HG03457 (cell line): ENCODE results near the gene ARIH2.

Experiments used
- ATAC-seq: cut with Tn5 transposase; IDR thresholded peaks from one replicate; pipeline ENCODE4 v1.9.1; 2021; ENCODE audit warnings: moderate number of reproducible peaks; ENCODE audit not compliant: unreplicated experiment

Gene ARIH2

DNA sequence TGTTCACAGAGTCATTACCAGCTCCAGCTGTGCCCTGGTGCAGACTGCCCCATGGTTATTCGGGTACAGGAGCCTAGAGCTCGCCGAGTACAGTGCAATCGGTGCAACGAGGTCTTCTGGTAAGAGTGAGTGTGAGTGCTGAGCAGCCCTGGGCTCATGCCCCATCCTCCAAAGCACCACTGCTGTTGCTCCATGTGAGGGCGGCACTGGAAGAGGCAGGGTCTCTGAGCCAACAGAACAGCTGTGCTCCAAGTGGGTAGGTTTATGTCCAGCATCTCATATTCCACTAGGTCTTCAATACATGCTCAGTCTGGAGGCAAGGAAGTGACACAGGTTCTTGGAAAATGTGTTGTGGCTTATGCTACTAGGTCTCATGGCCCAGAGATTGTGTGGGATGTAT, 51.9 kb downstream of the ARIH2 start:
- no peak for ATAC-seq

- no peak for ATAC-seq
Measured at GRCh38 chr3:48974076-48974864, 55.6 kb downstream of the ARIH2 start.

- ATAC-seq = no peak
Measured at GRCh38 chr3:48979451-48979850, 60.8 kb downstream of the ARIH2 start.

- ATAC-seq = no peak
Measured at GRCh38 chr3:48980295-48980694, 61.7 kb downstream of the ARIH2 start.

- no peak for ATAC-seq
Measured at GRCh38 chr3:48982016-48982415, 63.4 kb downstream of the ARIH2 start.

DNA sequence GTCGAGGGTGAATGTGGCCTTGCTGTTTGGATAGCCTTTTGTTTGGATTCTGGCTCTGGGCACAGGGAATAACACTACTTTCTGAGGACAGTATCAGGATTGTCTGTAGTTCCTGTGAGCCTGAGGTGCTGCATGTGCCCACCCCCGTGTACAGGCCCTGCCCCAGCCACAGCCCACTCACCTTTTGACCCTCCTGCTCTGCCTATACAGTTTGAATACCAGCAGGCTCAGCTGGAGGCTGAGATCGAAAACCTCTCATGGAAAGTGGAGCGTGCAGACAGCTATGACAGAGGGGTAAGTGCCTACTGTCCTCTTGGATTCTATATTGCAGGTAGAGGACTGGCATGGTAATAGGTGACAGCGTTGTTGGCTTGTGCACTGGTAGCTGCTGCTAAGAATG, 64.0 kb downstream of the ARIH2 start:
- ATAC-seq = no peak

DNA sequence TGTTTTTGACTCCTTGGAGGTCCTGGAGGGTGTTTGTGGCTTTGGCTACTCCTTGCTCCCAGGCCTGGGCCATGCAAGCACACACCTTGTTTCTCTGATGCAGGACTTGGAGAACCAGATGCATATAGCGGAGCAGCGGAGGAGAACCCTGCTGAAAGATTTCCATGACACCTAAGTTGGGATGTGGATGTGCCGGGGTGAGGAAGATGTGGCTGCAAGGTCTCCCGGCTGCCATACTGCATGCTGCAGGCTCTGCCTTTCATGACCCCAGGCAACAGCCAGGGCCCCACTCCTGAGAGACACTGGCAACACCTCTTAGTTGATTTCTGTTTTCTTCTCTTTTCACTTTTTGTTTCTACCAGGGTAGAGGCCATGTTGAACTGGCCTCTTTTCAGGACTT, 64.5 kb downstream of the ARIH2 start:
- no peak for ATAC-seq

GRCh38 chr3:48984663-48985062, 66.0 kb downstream of the ARIH2 start:
- ATAC-seq = no peak

GRCh38 chr3:48985831-48986376, 67.3 kb downstream of the ARIH2 start:
- no peak for ATAC-seq

DNA sequence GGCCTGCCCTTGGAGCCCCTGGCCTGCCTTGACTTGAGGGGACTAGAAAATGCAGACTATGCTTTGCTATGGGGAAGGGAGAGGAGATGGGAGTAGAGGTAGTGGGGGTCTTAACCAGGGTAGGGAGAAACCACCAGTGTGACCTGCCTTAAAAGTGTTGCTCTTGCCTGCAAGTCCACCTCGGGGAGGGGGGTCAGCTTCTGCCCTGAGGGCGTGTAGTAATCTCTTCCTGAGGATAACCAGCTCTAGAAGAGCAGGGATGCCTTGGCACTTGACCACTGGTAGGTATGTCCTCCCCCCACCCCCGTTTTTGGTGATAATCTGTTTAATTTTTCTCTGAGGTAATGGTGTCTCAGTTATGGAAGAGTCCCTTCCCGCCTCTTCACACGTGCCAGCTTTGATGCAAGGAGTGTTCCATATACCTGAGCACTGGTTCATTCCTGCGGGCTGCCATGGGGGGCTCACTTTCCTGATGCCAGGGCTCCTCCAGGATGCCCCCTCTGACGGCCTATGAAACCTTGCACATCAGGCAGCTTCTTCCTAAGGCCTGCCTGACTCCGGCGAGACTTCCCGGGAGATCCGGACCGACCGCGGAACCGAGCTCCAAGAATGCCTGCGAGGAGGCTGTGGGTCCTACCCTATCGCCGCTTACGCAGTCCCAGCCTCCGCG, 70.6 kb downstream of the ARIH2 start:
- no peak for ATAC-seq

GRCh38 chr3:48989796-48990635, 71.4 kb downstream of the ARIH2 start, which contains the start of gene P4HTM:
Gene P4HTM (plus strand): TSS chr3:48990241. CDS start chr3:48990257, 16 bp downstream.
- ATAC-seq = peak; percentile 41

DNA sequence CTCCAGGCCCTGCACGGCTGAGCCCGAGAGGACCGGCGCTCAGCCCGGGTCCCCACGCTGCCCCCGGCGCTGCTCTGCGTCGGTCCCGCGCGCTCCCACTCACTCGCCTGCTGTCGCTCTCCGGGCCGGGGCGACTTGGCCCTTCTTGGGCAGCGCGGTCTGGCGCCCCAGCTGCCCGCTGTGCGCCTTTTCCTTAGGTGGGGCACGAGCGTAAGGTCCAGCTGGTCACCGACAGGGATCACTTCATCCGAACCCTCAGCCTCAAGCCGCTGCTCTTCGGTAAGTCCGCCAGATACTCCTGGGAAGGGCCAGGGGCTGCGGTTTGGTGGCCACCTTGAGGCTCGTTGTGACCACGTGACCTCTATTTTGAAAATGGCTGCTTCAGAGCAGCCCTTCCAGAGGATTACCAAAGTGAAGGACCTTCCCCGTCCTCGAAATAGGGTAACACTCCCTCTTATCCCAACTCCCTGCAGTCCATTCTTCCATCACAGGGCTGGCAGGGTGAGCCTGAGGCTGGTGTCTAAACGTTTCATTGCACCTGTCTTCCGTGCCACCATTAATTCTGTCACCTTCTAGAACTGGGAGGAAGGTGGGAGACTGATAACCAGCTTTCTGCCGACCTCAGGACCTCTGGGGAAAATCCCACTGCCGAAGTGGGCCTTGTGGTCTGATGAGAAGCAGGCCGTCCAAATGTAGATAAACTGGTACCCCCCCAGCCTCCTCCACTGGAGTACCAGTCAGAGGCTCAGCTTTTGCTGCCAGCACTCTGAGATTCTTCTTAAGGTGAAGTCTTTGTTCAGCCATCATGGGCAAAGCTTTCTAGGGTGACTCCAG, 72.2 kb downstream of the ARIH2 start:
- ATAC-seq = peak; percentile 3

DNA sequence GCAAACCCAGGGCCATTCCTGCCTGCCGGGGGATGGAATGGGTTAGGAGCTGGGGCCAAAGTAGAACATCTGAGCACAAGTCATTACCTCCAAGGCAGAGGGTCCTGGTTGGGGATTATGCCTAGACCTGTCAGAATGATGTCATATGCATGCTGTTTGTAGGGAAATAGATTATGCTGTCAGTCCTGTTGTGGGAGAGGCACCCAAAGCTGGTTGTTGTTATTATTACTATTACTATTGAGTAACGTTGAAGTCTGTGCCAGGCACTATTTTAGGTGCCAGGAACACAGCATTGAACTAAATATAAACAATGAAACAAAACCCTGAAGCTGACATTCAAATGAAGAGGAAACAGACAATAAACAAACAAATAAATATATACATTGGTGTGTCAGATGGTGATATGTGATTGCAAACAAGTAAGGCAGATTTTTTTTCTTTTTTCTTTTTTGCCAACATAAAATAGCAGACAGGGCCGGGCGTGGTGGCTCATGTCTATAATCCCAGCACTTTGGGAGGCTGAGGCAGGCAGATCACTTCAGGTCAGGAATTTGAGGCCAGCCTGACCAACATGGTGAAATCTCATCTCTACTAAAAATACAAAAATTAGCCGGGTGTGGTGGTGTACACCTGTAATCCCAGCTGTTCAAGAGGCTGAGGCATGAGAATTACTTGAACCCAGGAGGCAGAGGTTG, 73.4 kb downstream of the ARIH2 start:
- no peak for ATAC-seq

DNA sequence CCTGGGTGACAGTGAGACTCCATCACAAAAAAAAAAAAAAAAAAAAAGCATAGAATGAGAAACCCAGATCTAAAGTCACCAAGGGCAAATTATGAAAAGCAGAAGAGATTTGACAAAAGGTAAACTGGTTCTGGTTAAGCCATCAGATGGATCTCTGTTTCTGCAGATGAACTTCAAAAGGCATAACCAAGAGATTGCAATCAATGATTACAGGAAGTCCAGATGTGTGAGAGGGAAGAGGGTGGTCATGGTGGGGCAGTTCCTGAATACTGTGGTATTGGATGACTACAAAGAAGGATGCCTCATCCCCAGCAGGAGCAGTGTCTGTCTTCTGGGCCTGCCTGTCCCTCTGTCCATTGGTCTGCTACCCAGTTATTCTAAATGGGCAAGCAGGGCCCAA, 75.2 kb downstream of the ARIH2 start:
- no peak for ATAC-seq

DNA sequence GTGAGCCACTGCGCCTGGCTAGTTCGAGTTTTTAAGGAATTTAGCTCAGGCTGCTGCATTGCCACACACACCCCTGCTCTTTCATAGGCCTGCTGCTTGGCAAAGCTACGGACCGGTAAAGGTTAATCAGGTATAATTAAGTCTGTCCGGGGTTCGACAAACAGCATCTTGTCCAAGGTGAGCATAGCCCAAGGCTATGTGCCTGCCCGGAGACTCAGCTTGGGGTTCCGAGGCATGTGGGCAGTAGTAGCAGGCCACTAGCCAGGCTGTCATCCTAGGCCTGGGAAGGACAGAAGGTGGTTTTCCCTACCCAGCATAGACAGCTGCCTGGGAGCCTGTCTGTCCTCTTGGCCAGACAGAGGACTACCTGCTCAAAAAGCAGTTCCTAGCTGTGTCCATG, 78.0 kb downstream of the ARIH2 start:
- ATAC-seq = no peak

DNA sequence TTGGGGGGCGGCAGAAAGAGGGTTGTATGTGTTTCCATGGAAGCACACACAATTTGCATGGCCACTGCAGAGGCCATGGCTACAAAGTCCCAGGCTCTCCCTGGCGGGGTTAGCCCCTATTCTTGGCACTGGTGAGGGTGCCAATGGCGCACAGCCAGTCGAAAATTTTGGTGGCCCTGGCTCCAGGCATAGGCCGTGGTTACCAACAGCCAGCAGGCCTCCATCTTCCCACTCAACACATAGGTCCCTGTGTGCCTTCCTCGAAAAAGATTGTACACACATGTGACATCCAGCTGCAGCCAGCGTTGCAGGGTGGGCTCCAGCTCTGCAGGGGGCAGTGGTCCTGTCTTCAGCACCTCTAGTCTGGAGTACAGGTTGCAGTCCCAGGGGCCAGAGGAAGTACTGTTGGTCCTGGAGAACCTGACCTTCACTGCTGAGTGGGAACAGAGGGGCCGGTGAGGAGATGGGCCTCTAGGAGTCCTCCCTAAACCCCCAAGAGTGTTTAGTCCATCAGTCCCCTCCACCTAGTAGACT, 78.5 kb downstream of the ARIH2 start:
- ATAC-seq = no peak

- no peak for ATAC-seq
Measured at GRCh38 chr3:48997714-48998637, 79.3 kb downstream of the ARIH2 start.

- no peak for ATAC-seq
Measured at GRCh38 chr3:48999085-48999858, 80.6 kb downstream of the ARIH2 start.
